ENCODE measurements around the gene MFN2.

The MFN2 gene

GRCh38 chr1:12052997-12053686 lies 72.9 kb downstream of the MFN2 start:
- peak; percentile 29 for DNase-seq

GRCh38 chr1:12053752-12054548 lies 73.7 kb downstream of the MFN2 start:
- peak; percentile 46 for DNase-seq

- DNase-seq = no peak
These were observed 75.0 kb downstream of the MFN2 start for GRCh38 chr1:12055259-12055658.

- no peak for DNase-seq
These were observed 76.1 kb downstream of the MFN2 start for GRCh38 chr1:12056331-12056841.

- DNase-seq = no peak
These were observed 77.1 kb downstream of the MFN2 start for GRCh38 chr1:12057382-12057781.

- DNase-seq = no peak
These were observed 77.9 kb downstream of the MFN2 start for GRCh38 chr1:12057940-12058687.

GRCh38 chr1:12059226-12059625 lies 79.0 kb downstream of the MFN2 start:
- no peak for DNase-seq

- no peak for DNase-seq
These were observed 79.6 kb downstream of the MFN2 start for GRCh38 chr1:12059722-12060464.

GRCh38 chr1:12060500-12060899 lies 80.3 kb downstream of the MFN2 start:
- DNase-seq = no peak

Measured in retina (tissue), 1 donor.